ENCODE measurements around the gene KMT2C. TPM values are rescaled to one million over a fixed set of nuclear protein-coding genes. Genes with fewer than 3 reads are reported as not detected.

Gene KMT2C
- total and polyA plus RNA-seq, 2 of the 8 experiments (the other 6 are each of a cell fraction or from before 2014, with no cell fraction given), result 9.1 to 40.8 TPM

- no peak for TF ChIP-seq CHD7 (IDR thresholded peaks at IDR 0.05; ENCODE audit: insufficient replicate concordance, low read length)
- TF ChIP-seq ATF2 (IDR thresholded peaks at IDR 0.05; ENCODE audit: low read length), result no peak
- TF ChIP-seq RAD21 (IDR thresholded peaks at IDR 0.05 in 1 of 2, conservative IDR thresholded peaks at IDR 0.05 in 1 of 2; ENCODE audit: low read depth in 2 of 2, low read length in 2 of 2), result no peak
- TF ChIP-seq HDAC2 (IDR thresholded peaks at IDR 0.05; ENCODE audit: borderline replicate concordance in 1 of 2, low read depth in 2 of 2, low read length in 2 of 2), result no peak
- TF ChIP-seq CBX5 (IDR thresholded peaks at IDR 0.05; ENCODE audit: low read depth, low read length), result no peak
- TF ChIP-seq ASH2L (IDR thresholded peaks at IDR 0.05; ENCODE audit: low read length), result no peak
- TF ChIP-seq CTBP2 (IDR thresholded peaks at IDR 0.05; ENCODE audit: borderline replicate concordance, insufficient read depth, insufficient read length, low read length), result no peak
- TF ChIP-seq HDAC6 (IDR thresholded peaks at IDR 0.05; ENCODE audit: low read depth, low read length), result no peak
Observed at GRCh38 chr7:152132812-152133211, 303.0 kb downstream of the KMT2C start (continued).

Measured in H1 (cell line).